Pons (tissue), 1 donor: ENCODE results near the gene TBX5.

Experiments
- DNase-seq: peaks from one replicate; pipeline ENCODE4 v3.0.0-alpha.2; 2016; ENCODE audit warnings: low spot score

TBX5 gene

GRCh38 chr12:114405519-114406271 lies at the start of gene TBX5:
Gene TBX5, minus strand, starts transcription at chr12:114406144. Its CDS starts 2,246 bp downstream, at chr12:114403898.
- DNase-seq = no peak

GRCh38 chr12:114451657-114452056 lies 45.7 kb upstream of the TBX5 start:
- no peak for DNase-seq

GRCh38 chr12:114450515-114451300 lies 44.8 kb upstream of the TBX5 start:
- DNase-seq = no peak

- no peak for DNase-seq
These were observed 44.1 kb upstream of the TBX5 start for GRCh38 chr12:114450019-114450418.

- DNase-seq = no peak
These were observed 42.6 kb upstream of the TBX5 start for GRCh38 chr12:114448618-114448933.

GRCh38 chr12:114447799-114448617 lies 42.1 kb upstream of the TBX5 start:
- DNase-seq = no peak

GRCh38 chr12:114447274-114447716 lies 41.4 kb upstream of the TBX5 start:
- DNase-seq = no peak

GRCh38 chr12:114445401-114446323 lies 39.7 kb upstream of the TBX5 start:
- DNase-seq = no peak

- DNase-seq = no peak
These were observed 38.7 kb upstream of the TBX5 start for GRCh38 chr12:114444422-114445279.

GRCh38 chr12:114443607-114444421 lies 37.9 kb upstream of the TBX5 start:
- no peak for DNase-seq

- DNase-seq = no peak
These were observed 36.6 kb upstream of the TBX5 start for GRCh38 chr12:114442578-114442977.

GRCh38 chr12:114441545-114441944 lies 35.6 kb upstream of the TBX5 start:
- no peak for DNase-seq

- no peak for DNase-seq
These were observed 35.1 kb upstream of the TBX5 start for GRCh38 chr12:114441039-114441383.

GRCh38 chr12:114440270-114441038 lies 34.5 kb upstream of the TBX5 start:
- no peak for DNase-seq

GRCh38 chr12:114439817-114440216 lies 33.9 kb upstream of the TBX5 start:
- DNase-seq = no peak

- DNase-seq = no peak
These were observed 33.3 kb upstream of the TBX5 start for GRCh38 chr12:114439261-114439683.

- no peak for DNase-seq
These were observed 32.8 kb upstream of the TBX5 start for GRCh38 chr12:114438635-114439256.

GRCh38 chr12:114434341-114434740 lies 28.4 kb upstream of the TBX5 start:
- DNase-seq = no peak
